HepG2 (cell line): ENCODE measurements around the gene VWA1. TPM values are rescaled to one million over a fixed set of nuclear protein-coding genes. Genes with fewer than 3 reads are reported as not detected.

ENCODE experiments used
- CHCHD3 ChIP-seq: sonication (generic); formaldehyde crosslinking; IDR thresholded peaks from 2 replicates; pipeline ENCODE4 v1.8.0; 2022; ENCODE audit warnings: mild to moderate bottlenecking, missing genetic modification reagents, moderate library complexity
- KDM2A ChIP-seq: sonication (generic); formaldehyde crosslinking; IDR thresholded peaks from 2 replicates; pipeline ENCODE4 v1.4.0; 2020; ENCODE audit warnings: low read depth, missing genetic modification reagents, borderline replicate concordance
- NR2F1 ChIP-seq, 2 experiments: fragments of 450-650 bp in 1 of 2; formaldehyde crosslinking in 1 of 2; IDR thresholded peaks; 2 replicates each; pipeline versions ENCODE4 v1.5.0 to v1.6.1; 2016 to 2020; ENCODE audit warnings: mild to moderate bottlenecking in 1 of 2, missing compliant biosample characterization in 1 of 2, missing genetic modification reagents in 1 of 2, moderate library complexity in 1 of 2
- RELA ChIP-seq: sonication (generic); formaldehyde crosslinking; IDR thresholded peaks from 2 replicates; pipeline ENCODE4 v1.4.0; 2020; ENCODE audit warnings: missing genetic modification reagents
- ZBTB38 ChIP-seq: sonication (generic); formaldehyde crosslinking; IDR thresholded peaks from 2 replicates; pipeline ENCODE4 v1.5.1; 2020; ENCODE audit warnings: mild to moderate bottlenecking, missing genetic modification reagents
- ZNF264 ChIP-seq: sonication (generic); formaldehyde crosslinking; IDR thresholded peaks from 2 replicates; pipeline ENCODE4 v1.4.0; 2020; ENCODE audit warnings: missing genetic modification reagents
- ZNF652 ChIP-seq: IDR thresholded peaks from 2 replicates; pipeline ENCODE4 v1.6.1; 2016; ENCODE audit warnings: low read depth, borderline replicate concordance
- ZNF816 ChIP-seq: sonication (generic); formaldehyde crosslinking; IDR thresholded peaks from 2 replicates; pipeline ENCODE4 v1.8.0; 2022; ENCODE audit warnings: missing genetic modification reagents, mild to moderate bottlenecking, borderline replicate concordance
- ZNF841 ChIP-seq: sonication (generic); formaldehyde crosslinking; IDR thresholded peaks from 2 replicates; pipeline ENCODE4 v1.8.1; 2023; ENCODE audit warnings: missing genetic modification reagents, borderline replicate concordance
- polyA plus RNA-seq, 8 experiments: library from polyadenylated mRNA; depleted of rRNA in 3 of 8; stranded (reverse) in 7 of 8; unstranded in 1 of 8; fragments of >200 nt; fragmentation: Illumina TruSeq in 4 of 8; extraction: Trizol in 4 of 8; gene quantifications; 2 replicates each; pipeline versions ENCODE4 v1.2.1 to v1.2.3, GENCODE V29; 2011 to 2016; ENCODE audit warnings: low read depth in 4 of 8, missing spikeins in 1 of 8, mixed read lengths in 1 of 8; ENCODE audit not compliant: insufficient read depth in 1 of 8
- total RNA-seq, 5 experiments: library from RNA; depleted of rRNA; stranded (reverse); fragments of >200 nt; fragmentation: Illumina TruSeq; extraction: Trizol; gene quantifications; 2 replicates each; pipeline ENCODE4 v1.2.3, GENCODE V29; 2016; ENCODE audit warnings: low read depth in 1 of 5
- TF ChIP-seq, protein P1 (sequence below): sonication (generic); formaldehyde crosslinking; IDR thresholded peaks from 2 replicates; pipeline ENCODE4 v1.4.0; 2020; ENCODE audit warnings: missing genetic modification reagents, borderline replicate concordance
- TF ChIP-seq, protein P2 (sequence below): sonication (generic); formaldehyde crosslinking; IDR thresholded peaks from 2 replicates; pipeline ENCODE4 v1.5.0; 2020; ENCODE audit warnings: missing genetic modification reagents, mild to moderate bottlenecking, borderline replicate concordance
- TF ChIP-seq, protein P3 (sequence below): sonication (generic); formaldehyde crosslinking; IDR thresholded peaks from 2 replicates; pipeline ENCODE4 v1.8.0; 2022; ENCODE audit warnings: mild to moderate bottlenecking, missing genetic modification reagents
- TF ChIP-seq, protein P4 (sequence below): sonication (generic); formaldehyde crosslinking; IDR thresholded peaks from 2 replicates; pipeline ENCODE4 v1.5.1; 2020; ENCODE audit warnings: mild to moderate bottlenecking, missing genetic modification reagents

VWA1 gene
- total and polyA plus RNA-seq, 2 of the 13 experiments (the other 11 are each of a cell fraction or from before 2014, with no cell fraction given) = 40.9 to 57.5 TPM

DNA sequence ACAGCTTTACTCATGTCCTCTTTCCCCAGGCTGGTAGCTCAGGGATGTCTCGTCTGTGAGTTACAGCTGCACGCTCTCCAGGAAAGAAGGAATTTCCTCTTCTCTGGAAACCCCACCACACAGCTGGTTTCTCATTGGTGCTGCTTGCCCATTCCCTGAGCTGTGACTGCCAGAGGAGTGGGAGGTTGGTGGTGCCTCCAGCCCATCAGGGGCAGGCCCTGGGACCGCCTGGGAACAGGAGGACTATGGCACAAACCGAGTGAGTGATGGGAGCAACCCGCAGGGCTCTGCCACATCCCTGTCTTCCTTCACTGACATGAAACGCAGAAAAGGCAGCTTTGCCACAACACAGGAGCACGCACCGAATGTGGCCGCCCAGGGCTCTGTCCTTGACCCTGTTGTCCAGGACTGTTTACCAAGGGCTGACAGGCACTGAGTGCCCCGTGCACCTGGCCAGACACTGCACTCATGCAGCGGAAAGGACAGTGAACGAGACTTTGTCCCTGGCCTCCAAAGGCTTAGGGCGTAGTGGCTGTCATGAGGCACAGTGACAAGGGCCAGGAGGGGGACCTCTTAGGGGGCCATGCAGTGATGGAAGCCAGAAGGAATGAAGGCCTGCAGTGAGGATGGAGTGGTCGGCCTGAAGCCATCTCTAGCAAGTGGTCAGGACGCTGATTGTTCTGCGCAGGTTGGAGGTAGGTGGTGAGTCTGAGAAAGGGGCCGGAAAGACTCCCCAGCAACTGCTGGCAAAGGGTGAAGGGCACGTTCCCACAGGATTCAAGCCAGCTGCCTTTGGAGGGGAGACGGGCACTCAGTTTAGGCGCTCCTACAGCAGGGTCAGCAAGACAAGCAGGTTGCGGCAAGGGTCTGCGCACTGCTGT, 34.7 kb upstream of the VWA1 start (continued):
- TF ChIP-seq, protein P1, sequence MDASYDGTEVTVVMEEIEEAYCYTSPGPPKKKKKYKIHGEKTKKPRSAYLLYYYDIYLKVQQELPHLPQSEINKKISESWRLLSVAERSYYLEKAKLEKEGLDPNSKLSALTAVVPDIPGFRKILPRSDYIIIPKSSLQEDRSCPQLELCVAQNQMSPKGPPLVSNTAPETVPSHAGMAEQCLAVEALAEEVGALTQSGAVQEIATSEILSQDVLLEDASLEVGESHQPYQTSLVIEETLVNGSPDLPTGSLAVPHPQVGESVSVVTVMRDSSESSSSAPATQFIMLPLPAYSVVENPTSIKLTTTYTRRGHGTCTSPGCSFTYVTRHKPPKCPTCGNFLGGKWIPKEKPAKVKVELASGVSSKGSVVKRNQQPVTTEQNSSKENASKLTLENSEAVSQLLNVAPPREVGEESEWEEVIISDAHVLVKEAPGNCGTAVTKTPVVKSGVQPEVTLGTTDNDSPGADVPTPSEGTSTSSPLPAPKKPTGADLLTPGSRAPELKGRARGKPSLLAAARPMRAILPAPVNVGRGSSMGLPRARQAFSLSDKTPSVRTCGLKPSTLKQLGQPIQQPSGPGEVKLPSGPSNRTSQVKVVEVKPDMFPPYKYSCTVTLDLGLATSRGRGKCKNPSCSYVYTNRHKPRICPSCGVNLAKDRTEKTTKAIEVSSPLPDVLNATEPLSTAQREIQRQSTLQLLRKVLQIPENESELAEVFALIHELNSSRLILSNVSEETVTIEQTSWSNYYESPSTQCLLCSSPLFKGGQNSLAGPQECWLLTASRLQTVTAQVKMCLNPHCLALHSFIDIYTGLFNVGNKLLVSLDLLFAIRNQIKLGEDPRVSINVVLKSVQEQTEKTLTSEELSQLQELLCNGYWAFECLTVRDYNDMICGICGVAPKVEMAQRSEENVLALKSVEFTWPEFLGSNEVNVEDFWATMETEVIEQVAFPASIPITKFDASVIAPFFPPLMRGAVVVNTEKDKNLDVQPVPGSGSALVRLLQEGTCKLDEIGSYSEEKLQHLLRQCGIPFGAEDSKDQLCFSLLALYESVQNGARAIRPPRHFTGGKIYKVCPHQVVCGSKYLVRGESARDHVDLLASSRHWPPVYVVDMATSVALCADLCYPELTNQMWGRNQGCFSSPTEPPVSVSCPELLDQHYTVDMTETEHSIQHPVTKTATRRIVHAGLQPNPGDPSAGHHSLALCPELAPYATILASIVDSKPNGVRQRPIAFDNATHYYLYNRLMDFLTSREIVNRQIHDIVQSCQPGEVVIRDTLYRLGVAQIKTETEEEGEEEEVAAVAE (CRISPR knock-in tag) = no peak
- TF ChIP-seq, protein P2, sequence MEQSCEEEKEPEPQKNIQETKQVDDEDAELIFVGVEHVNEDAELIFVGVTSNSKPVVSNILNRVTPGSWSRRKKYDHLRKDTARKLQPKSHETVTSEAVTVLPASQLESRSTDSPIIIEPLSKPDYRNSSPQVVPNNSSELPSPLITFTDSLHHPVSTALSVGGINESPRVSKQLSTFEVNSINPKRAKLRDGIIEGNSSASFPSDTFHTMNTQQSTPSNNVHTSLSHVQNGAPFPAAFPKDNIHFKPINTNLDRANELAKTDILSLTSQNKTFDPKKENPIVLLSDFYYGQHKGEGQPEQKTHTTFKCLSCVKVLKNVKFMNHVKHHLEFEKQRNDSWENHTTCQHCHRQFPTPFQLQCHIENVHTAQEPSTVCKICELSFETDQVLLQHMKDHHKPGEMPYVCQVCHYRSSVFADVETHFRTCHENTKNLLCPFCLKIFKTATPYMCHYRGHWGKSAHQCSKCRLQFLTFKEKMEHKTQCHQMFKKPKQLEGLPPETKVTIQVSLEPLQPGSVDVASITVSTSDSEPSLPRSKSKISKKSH = peak; percentile 39; the same call in 1 of the 2 replicates
- TF ChIP-seq CHCHD3 (0 out of 2 replicates have a peak, but pooled peaks have one; percentile 58), ZNF652 (CRISPR knock-in tag) (peak; percentile 55; the same call in 1 of the 2 replicates), RELA (no peak; the same call in 1 of the 2 replicates), KDM2A (CRISPR knock-in tag) (peak; percentile 96), ZNF841 (CRISPR knock-in tag) (no peak), ZBTB38 (peak; percentile 94), ZNF264 (CRISPR knock-in tag) (peak; percentile 96), ZNF816 (peak; percentile 43; the same call in 1 of the 2 replicates), NR2F1 (CRISPR knock-in tag; IDR thresholded peaks at IDR 0.05) (peak; percentile 98 to 99)
- TF ChIP-seq, protein P3, sequence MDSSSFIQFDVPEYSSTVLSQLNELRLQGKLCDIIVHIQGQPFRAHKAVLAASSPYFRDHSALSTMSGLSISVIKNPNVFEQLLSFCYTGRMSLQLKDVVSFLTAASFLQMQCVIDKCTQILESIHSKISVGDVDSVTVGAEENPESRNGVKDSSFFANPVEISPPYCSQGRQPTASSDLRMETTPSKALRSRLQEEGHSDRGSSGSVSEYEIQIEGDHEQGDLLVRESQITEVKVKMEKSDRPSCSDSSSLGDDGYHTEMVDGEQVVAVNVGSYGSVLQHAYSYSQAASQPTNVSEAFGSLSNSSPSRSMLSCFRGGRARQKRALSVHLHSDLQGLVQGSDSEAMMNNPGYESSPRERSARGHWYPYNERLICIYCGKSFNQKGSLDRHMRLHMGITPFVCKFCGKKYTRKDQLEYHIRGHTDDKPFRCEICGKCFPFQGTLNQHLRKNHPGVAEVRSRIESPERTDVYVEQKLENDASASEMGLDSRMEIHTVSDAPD (CRISPR knock-in tag) = peak; percentile 97
- TF ChIP-seq, protein P4, sequence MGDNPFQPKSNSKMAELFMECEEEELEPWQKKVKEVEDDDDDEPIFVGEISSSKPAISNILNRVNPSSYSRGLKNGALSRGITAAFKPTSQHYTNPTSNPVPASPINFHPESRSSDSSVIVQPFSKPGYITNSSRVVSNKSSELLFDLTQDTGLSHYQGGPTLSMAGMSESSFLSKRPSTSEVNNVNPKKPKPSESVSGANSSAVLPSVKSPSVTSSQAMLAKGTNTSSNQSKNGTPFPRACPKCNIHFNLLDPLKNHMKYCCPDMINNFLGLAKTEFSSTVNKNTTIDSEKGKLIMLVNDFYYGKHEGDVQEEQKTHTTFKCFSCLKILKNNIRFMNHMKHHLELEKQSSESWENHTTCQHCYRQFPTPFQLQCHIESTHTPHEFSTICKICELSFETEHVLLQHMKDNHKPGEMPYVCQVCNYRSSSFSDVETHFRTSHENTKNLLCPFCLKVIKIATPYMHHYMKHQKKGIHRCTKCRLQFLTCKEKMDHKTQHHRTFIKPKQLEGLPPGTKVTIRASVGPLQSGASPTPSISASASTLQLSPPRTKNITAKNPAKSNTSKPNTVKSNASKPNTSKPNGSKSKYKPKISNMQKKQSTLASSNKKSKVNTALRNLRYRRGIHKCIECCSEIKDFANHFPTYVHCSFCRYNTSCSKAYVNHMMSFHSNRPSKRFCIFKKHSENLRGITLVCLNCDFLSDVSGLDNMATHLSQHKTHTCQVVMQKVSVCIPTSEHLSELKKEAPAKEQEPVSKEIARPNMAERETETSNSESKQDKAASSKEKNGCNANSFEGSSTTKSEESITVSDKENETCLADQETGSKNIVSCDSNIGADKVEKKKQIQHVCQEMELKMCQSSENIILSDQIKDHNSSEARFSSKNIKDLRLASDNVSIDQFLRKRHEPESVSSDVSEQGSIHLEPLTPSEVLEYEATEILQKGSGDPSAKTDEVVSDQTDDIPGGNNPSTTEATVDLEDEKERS = peak; percentile 89
